HL-60 (cell line): ENCODE results near the gene IGLL5.

Experiments used
- GABPA ChIP-seq: IDR thresholded peaks from 2 replicates; pipeline ENCODE4 v1.6.1; 2012; ENCODE audit warnings: low read depth
- POLR2AphosphoS5 ChIP-seq: IDR thresholded peaks from 2 replicates; pipeline ENCODE4 v1.6.1; 2012; ENCODE audit warnings: low read depth
- TF ChIP-seq, protein P1 (sequence below): IDR thresholded peaks from one replicate; pipeline ENCODE4 v1.5.1; 2011; ENCODE audit warnings: low read length, control low read depth, inconsistent platforms; ENCODE audit not compliant: insufficient read depth

DNA sequence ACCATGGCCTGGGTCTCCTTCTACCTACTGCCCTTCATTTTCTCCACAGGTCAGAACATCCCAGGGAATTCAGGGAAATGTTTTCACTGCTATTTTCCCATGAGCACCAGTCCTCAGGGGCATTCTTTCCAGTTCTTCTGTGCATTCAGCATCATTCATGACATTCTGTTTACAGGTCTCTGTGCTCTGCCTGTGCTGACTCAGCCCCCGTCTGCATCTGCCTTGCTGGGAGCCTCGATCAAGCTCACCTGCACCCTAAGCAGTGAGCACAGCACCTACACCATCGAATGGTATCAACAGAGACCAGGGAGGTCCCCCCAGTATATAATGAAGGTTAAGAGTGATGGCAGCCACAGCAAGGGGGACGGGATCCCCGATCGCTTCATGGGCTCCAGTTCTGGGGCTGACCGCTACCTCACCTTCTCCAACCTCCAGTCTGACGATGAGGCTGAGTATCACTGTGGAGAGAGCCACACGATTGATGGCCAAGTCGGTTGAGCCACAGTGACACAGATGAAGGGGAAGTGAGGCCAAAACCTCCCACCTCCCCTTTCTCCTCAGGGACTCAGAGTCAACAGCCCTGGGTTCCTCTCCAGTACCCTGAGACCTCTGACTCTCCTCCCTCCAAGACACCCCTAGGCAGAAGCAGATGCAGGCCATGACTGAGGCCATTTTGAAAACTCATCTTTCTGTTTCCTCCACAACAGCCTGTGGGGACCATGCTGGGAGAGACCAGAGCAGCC lies 15.9 kb upstream of the IGLL5 start:
- TF ChIP-seq POLR2AphosphoS5, result no peak
- TF ChIP-seq, protein P1, sequence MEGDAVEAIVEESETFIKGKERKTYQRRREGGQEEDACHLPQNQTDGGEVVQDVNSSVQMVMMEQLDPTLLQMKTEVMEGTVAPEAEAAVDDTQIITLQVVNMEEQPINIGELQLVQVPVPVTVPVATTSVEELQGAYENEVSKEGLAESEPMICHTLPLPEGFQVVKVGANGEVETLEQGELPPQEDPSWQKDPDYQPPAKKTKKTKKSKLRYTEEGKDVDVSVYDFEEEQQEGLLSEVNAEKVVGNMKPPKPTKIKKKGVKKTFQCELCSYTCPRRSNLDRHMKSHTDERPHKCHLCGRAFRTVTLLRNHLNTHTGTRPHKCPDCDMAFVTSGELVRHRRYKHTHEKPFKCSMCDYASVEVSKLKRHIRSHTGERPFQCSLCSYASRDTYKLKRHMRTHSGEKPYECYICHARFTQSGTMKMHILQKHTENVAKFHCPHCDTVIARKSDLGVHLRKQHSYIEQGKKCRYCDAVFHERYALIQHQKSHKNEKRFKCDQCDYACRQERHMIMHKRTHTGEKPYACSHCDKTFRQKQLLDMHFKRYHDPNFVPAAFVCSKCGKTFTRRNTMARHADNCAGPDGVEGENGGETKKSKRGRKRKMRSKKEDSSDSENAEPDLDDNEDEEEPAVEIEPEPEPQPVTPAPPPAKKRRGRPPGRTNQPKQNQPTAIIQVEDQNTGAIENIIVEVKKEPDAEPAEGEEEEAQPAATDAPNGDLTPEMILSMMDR, result no peak
- no peak for TF ChIP-seq GABPA
